Fibroblast of the conjunctiva (primary cell): ENCODE data around the gene SORCS2.

Experiments
- DNase-seq: peaks from one replicate; pipeline ENCODE4 v3.0.0-alpha.2; 2010; ENCODE audit warnings: low read depth

SORCS2 gene

DNA sequence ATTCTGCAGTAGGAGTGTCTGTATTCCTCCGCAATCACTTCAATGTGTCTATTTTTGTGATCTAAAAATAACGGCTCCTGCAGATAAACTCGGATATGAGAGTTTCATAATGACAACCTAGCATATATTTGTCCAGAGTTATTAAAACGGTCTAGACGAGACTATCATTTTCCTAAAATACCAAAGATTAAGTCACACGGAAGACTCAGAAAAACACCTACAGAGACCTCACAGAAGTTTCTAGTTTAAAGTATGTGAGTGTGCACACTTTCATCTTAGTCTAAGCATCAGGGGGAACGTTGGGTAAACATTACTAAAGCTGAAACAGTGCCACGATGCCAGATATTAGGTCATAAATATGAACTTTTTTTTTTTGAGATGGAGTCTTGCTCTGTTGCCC, 590.4 kb downstream of the SORCS2 start:
- DNase-seq, result no peak

DNA sequence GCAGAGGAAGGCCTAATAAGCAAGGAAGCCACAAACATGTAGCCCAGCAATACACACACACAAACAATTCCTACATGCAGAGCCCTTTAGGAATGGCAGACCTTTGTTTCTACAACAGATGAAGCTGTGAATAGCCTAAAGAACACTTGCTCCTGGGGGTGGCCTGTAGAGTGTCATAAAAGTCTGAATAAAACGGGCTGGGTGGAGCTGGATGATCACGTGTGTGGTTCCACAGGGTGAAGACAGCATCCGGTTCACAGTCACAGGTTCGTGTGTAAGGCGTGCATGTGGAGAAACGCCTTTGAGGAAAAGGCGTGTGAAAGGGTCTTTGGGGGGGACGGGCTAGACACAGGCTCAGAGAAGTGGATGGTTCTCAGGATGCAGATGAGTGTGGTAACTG, 591.2 kb downstream of the SORCS2 start:
- DNase-seq, result no peak

DNA sequence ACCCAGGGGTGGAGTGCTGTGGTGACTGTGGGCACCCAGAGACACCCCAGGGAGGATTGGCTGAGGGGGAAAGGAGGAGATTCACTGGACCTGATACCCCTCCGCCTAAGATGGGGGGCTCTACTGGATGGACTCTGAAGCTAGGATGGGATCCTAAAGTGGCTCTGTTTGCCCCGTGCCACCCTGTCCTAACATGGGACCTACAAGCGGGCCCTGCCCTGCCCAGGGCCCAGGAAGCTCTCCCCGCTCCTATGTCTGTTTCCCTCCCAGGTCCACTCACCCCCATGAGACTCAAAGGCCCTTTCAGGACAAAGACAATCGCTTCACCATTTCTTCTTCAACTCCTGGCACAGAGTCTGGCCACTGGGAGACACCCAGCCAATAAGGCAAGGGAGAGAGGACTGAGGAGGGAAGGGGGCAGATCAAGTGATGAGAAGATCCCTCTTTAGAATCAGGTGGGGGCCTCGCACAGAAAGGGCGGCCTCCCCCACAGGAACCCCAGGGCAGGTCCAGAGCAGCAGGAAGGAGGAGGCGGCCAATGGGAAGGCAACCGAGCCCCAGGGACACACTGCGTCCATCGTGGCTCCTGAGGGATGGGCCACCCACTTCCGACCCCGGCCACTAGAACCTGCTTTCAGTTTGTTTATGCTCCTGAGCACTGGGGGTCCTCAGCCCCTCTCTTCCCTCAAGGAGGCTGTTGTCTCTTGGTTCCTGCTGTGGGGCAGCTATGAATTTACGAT, 592.0 kb downstream of the SORCS2 start:
- DNase-seq, result no peak

DNA sequence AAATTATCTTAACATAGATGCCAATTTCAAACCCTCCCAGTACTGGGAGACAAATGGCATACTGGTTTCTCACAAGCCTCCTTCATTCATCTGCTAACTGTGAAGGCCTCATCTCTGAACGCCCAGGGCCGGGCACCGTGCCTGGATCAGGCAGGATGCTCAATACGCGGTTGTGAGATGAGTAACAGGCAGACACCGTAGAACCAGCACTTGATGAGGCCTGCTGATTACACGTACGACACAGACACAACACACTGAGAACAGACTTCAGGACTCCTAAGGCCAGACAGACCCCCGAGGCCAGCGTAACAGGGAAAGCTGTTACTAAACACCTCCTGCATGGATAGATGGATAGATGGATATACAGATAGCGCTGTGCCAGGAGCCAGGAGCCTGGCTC, 592.7 kb downstream of the SORCS2 start:
- no peak for DNase-seq

DNA sequence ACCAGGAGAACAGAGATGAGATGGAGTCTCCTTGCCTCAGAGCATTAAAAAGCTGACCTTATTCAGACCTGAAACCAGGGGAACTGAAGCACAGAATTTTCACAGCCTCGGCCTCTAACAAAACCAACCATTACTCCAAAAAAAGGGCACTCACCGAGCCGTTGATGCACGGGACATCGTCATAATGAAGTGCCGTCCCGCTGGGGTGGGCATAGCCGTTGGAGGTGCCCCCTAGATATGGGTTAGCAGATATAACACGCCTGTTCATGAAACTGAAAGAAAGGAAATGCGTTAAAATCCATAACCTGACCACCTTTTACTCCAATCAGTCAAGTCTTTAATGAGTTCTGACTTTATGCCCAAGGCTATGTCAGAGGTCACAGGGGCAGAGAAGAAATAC, 593.7 kb downstream of the SORCS2 start:
- no peak for DNase-seq

DNA sequence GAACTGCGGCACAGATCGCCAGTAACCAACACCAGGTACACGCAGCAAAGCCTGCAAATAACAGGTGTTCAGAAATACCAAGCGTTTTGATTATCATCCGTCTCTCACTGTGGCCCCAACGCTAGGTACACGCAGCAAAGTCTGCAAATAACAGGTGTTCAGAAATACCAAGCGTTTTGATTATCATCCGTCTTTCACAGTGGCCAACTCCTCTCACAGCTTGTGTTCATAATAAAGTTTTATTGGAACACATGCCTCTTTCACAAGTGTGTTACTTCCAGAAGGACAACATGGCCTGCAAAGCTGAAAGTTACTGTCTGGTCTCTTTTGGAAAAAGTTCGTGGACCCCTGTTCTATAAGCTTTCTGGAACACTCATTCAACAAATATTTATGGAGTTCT, 594.2 kb downstream of the SORCS2 start:
- no peak for DNase-seq

DNA sequence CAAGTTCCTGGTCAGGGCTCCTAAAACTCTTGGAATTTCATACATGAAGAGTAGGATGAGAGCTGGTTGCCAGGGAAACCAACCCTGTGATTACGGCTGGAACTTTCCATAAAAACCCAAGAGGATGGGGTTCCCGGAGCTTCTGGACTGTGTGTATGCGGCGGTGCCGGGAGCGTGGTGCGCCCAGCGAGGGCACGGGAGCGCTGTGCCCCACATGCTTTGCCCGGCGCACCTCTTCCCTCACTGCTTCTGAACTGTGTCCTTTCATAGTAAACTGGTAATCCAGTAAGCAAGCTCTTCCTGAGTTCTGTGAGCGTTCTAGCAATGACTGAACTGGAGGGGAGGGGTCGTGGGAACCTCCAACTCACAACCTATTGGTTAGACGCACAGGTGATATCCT, 594.7 kb downstream of the SORCS2 start:
- no peak for DNase-seq

DNA sequence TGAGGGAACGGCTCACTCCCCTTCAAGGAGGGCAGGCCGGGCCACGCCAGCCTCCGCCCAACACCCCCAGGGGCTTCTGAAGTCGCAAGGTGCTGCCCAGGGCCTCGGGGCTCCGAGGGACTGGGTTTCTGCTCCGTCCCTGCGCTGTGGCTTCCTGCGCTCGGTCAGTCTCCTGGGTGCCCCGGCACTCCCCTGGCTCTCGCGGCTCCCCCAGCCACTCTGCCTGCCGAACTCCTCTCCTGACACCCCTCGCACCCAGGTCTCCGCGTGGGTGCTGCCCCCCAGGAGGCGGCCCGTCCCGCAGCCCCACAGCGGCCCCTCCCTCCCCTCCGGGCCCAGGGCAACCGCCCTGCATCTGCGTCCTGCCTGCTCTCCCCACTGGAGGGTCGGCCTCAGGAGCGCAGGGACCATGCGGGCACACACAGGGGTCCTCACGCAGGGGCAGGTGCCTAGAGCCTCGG, 595.4 kb downstream of the SORCS2 start:
- DNase-seq, result no peak

DNA sequence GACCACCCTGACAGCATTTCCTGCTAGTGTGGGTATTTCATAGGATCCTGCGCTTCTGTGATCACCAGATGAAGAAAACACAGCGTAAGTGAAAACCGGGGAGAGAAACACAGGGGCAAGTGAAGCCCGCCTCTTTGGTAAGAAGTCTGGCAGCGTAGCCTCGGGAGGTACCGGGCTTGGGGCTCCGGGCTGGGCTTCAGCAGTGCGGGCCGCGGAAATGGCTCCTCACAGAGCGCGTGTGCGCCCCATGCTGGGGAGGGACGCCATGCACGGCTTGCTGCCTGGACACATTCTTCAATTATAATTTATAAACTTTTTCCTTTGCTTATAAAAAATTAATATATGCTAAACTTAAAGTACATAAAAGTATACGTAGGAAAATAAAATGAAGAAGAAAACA, 595.9 kb downstream of the SORCS2 start:
- no peak for DNase-seq

DNA sequence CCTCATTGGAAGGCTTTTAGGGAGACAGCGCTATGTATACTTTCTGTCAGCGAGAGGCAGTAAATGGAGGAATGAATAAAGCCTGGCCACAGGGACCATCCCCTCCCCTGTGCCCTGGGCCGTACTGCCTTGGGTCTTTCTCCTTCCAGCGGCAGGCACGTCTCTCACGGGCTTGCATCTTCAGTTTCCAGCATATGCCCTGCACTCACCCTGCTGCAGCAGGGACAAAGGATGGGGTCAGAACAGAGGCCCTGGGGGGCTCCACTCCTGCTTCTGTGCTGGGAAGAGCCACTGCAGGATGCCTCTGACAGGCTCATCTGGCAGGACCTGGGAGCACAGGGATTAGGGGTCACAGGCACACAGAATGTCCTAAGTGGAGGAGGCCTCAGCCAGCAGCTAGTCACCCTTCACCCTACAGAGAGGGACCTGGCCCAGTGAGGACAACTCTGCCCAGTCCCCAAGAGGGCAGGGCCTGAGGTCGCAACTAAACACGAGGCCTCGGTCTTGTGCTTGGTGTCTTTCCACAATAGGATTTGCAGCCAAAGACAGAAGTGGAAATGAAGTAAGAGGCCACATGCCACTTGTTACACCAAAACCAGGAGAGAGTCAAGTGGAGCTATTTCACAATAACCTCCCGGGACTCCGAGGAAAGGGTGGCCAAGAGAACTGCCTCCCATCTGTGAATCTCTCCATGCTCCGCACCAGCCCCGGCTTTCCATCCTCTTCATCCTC, 596.5 kb downstream of the SORCS2 start:
- DNase-seq, result no peak

DNA sequence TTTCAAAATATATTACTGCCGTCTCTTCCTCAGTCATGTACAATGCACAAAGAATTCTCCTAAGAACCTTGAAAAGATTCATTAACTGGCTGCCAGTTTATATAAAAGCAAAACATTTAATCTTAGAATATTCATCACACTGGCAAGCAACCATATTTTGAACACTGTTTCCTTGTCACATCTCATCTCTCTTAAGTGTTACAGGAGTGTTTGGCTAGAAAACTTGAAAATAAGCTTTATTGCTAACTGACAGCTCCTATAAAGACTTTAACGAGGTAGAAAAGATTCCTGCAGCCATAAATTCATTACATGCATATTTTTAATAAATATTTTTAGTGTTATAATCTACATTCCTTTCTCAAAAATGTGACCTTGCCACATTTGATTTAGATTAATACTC, 597.7 kb downstream of the SORCS2 start:
- no peak for DNase-seq

DNA sequence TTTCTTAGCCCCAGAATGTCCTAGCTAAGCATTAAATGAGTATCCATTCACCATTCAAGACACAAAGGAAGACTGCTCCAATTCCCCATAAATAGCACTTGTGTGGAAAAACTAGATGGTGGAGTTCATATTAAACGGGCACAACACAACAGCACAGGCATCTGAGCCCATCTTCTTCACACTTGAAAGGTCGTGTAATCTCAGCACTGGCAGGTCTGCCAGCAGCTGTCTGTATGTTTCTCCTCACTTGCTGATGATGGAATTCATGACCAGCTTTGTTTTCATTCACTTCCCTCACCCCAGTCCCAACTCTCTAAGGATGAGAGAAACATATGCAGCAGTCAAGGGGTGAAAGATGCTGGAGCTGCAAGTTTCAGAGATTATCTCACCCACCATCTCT, 598.7 kb downstream of the SORCS2 start:
- DNase-seq, result no peak
